A673 (cell line): Measurements from ENCODE around the gene SEL1L. TPM values are rescaled to one million over a fixed set of nuclear protein-coding genes. Genes with fewer than 3 reads are reported as not detected.

Source experiments
- BruUV-seq: library from RNA; stranded (reverse); fragments of 400-500 nt; replicated peaks from 2 replicates; lab custom pipeline; 2021; lab: Mats Ljungman, UMichigan
- CTCF ChIA-PET: fragments of 300-600 bp; sonication (Branson Sonifier 250); formaldehyde crosslinking; loops from one replicate; lab custom pipeline; 2022; ENCODE audit warnings: antibody characterized with exemption; lab: Charles Lee
- POLR2A ChIA-PET: fragments of 300-600 bp; sonication (Branson Sonifier 250); formaldehyde crosslinking; loops from one replicate; lab custom pipeline; 2022; ENCODE audit warnings: antibody characterized with exemption; ENCODE audit not compliant: low non-redundant PET; lab: Charles Lee
- DNase-seq: peaks from one replicate; pipeline ENCODE4 v3.0.0-alpha.2; 2015; ENCODE audit warnings: low spot score
- H3K27ac ChIP-seq: fragments of 200-600 bp; sonication (generic); 2 replicates; pipeline ENCODE4 v1.5.1; 2016; ENCODE audit warnings: mixed run types, low read depth, mild to moderate bottlenecking, mixed read lengths, antibody characterized with exemption, low read length; ENCODE audit not compliant: poor library complexity, severe bottlenecking
- H3K27me3 ChIP-seq: fragments of 200-600 bp; sonication (generic); replicated peaks from 2 replicates; pipeline ENCODE4 v1.6.1; 2017; ENCODE audit warnings: mixed run types, low read depth, mild to moderate bottlenecking, mixed read lengths, antibody characterized with exemption, low read length; ENCODE audit not compliant: insufficient read depth, poor library complexity
- H3K36me3 ChIP-seq: fragments of 200-600 bp; sonication (generic); 2 replicates; pipeline ENCODE4 v1.6.1; 2016; ENCODE audit warnings: mixed run types, mild to moderate bottlenecking, mixed read lengths, antibody characterized with exemption, low read length; ENCODE audit not compliant: insufficient read depth, poor library complexity, severe bottlenecking
- H3K4me1 ChIP-seq: fragments of 200-600 bp; sonication (generic); 2 replicates; pipeline ENCODE4 v1.6.1; 2017; ENCODE audit warnings: mixed run types, mild to moderate bottlenecking, mixed read lengths, antibody characterized with exemption, low read length; ENCODE audit not compliant: insufficient read depth, poor library complexity, severe bottlenecking
- H3K4me3 ChIP-seq: fragments of 200-600 bp; sonication (generic); 2 replicates; pipeline ENCODE4 v1.5.1; 2016; ENCODE audit warnings: low read depth, mixed run types, mild to moderate bottlenecking, mixed read lengths, low read length; ENCODE audit not compliant: poor library complexity, severe bottlenecking
- H3K9me3 ChIP-seq: fragments of 200-600 bp; sonication (generic); 2 replicates; pipeline ENCODE4 v1.6.1; 2016; ENCODE audit warnings: mixed run types, low read depth, mild to moderate bottlenecking, mixed read lengths, antibody characterized with exemption, low read length; ENCODE audit not compliant: poor library complexity, severe bottlenecking
- CTCF ChIP-seq: fragments of 300-800, 200-600 bp; sonication (generic); conservative IDR thresholded peaks from 2 replicates; pipeline ENCODE4 v1.5.1; 2017; ENCODE audit warnings: low read depth, mild to moderate bottlenecking, antibody characterized with exemption, low read length, moderate library complexity, mixed read lengths
- EZH2 ChIP-seq: fragments of 200-600 bp; sonication (generic); IDR thresholded peaks from 2 replicates; pipeline ENCODE4 v1.6.1; 2017; ENCODE audit warnings: borderline replicate concordance, low read depth, mild to moderate bottlenecking, mixed read lengths, antibody characterized with exemption, low read length; ENCODE audit not compliant: poor library complexity, severe bottlenecking
- intact Hi-C: fragments of 100-400 bp; cut with micrococcal nuclease; formaldehyde crosslinking; loops from one replicate; pipeline ENCODE4 v1.10.0; 2022; ENCODE audit not compliant: unreplicated experiment
- total RNA-seq: library from RNA; stranded (reverse); gene quantifications from 2 replicates; pipeline ENCODE4 v1.2.3, GENCODE V29; 2021

Gene SEL1L
- total RNA-seq, 1 experiment from 2014 or later = 52.5 TPM

- H3K4me3 ChIP-seq = no peak overlapping the region
- no peaks in the 10 kb centered on the region for H3K9me3 ChIP-seq
- H3K27ac ChIP-seq = no peak overlapping the region
- H3K36me3 ChIP-seq = no peaks in the 10 kb centered on the region
- POLR2A ChIA-PET = interaction anchor here (0.5 kb wide), 1 partner anchor 9 kb away, joined by 3 read pairs; no protein-coding TSS in a partner anchor
- CTCF ChIA-PET = no interaction called here
- H3K27me3 ChIP-seq = no peaks in the 10 kb centered on the region
- DNase-seq = no peak
- BruUV-seq = no TSS peak
- H3K4me1 ChIP-seq = no peaks in the 10 kb centered on the region
- intact Hi-C loops = no loop called here
- TF ChIP-seq EZH2 = no peak
- TF ChIP-seq CTCF = no peak
These were observed 83.5 kb downstream of the SEL1L start for GRCh38 chr14:81450100-81450531.

GRCh38 chr14:81449576-81449975 lies 84.1 kb downstream of the SEL1L start:
- TF ChIP-seq EZH2 (no peak), CTCF (no peak)
- ChIA-PET POLR2A (no interaction called here), CTCF (interaction anchor here (0.8 kb wide), 1 partner anchor 180 kb away, joined by 3 read pairs; no protein-coding TSS in a partner anchor)
- no peak overlapping the region for H3K4me3 ChIP-seq
- BruUV-seq = no TSS peak
- no peaks in the 10 kb centered on the region for H3K9me3 ChIP-seq
- no peaks in the 10 kb centered on the region for H3K4me1 ChIP-seq
- no peak overlapping the region for H3K27ac ChIP-seq
- no peaks in the 10 kb centered on the region for H3K36me3 ChIP-seq
- H3K27me3 ChIP-seq = peaks cover under 1% of the 10 kb centered on the region
- no peak for DNase-seq
- intact Hi-C loops = no loop called here

DNA sequence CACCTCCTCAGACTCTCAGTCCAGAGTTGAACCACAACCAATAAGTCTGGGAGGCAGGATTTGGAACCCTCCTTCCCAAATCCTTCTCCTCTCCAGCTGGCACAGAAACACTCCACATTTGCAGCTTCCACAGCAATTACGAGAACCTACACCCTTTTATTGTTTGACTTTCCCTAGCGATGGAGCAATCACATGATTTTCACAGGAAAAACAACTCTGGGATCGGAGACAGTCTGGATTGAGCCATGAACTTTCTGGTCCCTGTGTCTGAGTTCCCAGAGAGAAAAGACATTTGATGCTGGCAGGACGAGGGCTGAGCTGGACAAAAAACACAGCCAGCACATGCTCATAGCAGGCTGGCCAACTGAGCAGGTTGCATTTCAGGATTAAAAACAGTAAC lies 84.5 kb downstream of the SEL1L start:
- CTCF ChIA-PET = interaction anchor here (0.8 kb wide), 1 partner anchor 180 kb away, joined by 3 read pairs; no protein-coding TSS in a partner anchor
- H3K27me3 ChIP-seq = peaks cover 5% of the 10 kb centered on the region
- H3K27ac ChIP-seq = no peak overlapping the region
- no peaks in the 10 kb centered on the region for H3K36me3 ChIP-seq
- BruUV-seq = no TSS peak
- no peaks in the 10 kb centered on the region for H3K4me1 ChIP-seq
- no peaks in the 10 kb centered on the region for H3K9me3 ChIP-seq
- TF ChIP-seq EZH2 = no peak
- no peak for TF ChIP-seq CTCF
- no peak overlapping the region for H3K4me3 ChIP-seq
- POLR2A ChIA-PET = no interaction called here
- no peak for DNase-seq
- intact Hi-C loops = no loop called here
